Measurements from ENCODE around the gene RERG. TPM values are rescaled to one million over a fixed set of nuclear protein-coding genes. Genes with fewer than 3 reads are reported as not detected.

Gene RERG
- total RNA-seq, 2 experiments from 2014 or later = not detected

GRCh38 chr12:15225136-15225862 lies 4.1 kb upstream of the RERG start:
- DNase-seq (no peak), ATAC-seq (no peak)
- Mint-ChIP-seq H3K4me1 (ENCODE audit: low read depth) (no peaks in the 10 kb centered on the region), H3K4me3 (no peak overlapping the region), H3K36me3 (ENCODE audit: low read depth) (no peaks in the 10 kb centered on the region), H3K27ac (no peak overlapping the region), H3K27me3 (peaks cover 39% of the 10 kb centered on the region), H3K9me3 (no peaks in the 10 kb centered on the region)
- ChIA-PET CTCF (no interaction called here), POLR2A (interaction anchor here (0.7 kb wide), 1 partner anchor 693 kb away, joined by 3 read pairs; no protein-coding TSS in a partner anchor)
- TF ChIP-seq, protein P1, sequence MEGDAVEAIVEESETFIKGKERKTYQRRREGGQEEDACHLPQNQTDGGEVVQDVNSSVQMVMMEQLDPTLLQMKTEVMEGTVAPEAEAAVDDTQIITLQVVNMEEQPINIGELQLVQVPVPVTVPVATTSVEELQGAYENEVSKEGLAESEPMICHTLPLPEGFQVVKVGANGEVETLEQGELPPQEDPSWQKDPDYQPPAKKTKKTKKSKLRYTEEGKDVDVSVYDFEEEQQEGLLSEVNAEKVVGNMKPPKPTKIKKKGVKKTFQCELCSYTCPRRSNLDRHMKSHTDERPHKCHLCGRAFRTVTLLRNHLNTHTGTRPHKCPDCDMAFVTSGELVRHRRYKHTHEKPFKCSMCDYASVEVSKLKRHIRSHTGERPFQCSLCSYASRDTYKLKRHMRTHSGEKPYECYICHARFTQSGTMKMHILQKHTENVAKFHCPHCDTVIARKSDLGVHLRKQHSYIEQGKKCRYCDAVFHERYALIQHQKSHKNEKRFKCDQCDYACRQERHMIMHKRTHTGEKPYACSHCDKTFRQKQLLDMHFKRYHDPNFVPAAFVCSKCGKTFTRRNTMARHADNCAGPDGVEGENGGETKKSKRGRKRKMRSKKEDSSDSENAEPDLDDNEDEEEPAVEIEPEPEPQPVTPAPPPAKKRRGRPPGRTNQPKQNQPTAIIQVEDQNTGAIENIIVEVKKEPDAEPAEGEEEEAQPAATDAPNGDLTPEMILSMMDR (IDR thresholded peaks at IDR 0.05) = no peak
- intact Hi-C loops (cut with micrococcal nuclease) = loop anchor here (10.0 kb wide), 1 partner anchor 220 kb away; no protein-coding TSS in a partner anchor

- Mint-ChIP-seq H3K9me3 (no peaks in the 10 kb centered on the region), H3K4me3 (no peak overlapping the region), H3K4me1 (ENCODE audit: low read depth) (no peaks in the 10 kb centered on the region), H3K27me3 (peaks cover 35% of the 10 kb centered on the region), H3K27ac (no peak overlapping the region), H3K36me3 (ENCODE audit: low read depth) (no peaks in the 10 kb centered on the region)
- TF ChIP-seq, protein P1 (IDR thresholded peaks at IDR 0.05) = no peak
- intact Hi-C loops (cut with micrococcal nuclease) = loop anchor here (5.0 to 10.0 kb wide), 3 partner anchors 217 to 500 kb away; no protein-coding TSS in a partner anchor
- POLR2A ChIA-PET = no interaction called here
- no peak for ATAC-seq
- CTCF ChIA-PET = interaction anchor here (0.9 to 4.4 kb wide), 23 partner anchors 9 to 498 kb away, joined by 3 to 44 read pairs (median 7); no protein-coding TSS in a partner anchor
- no peak for DNase-seq
These were observed 1.0 kb upstream of the RERG start for GRCh38 chr12:15222219-15222618.

- ATAC-seq = no peak
- H3K4me3 Mint-ChIP-seq = no peak overlapping the region
- TF ChIP-seq, protein P1 (IDR thresholded peaks at IDR 0.05) = no peak
- no peak overlapping the region for H3K27ac Mint-ChIP-seq
- intact Hi-C loops (cut with micrococcal nuclease) = loop anchor here (2.0 to 10.0 kb wide), 4 partner anchors 68 to 498 kb away; no protein-coding TSS in a partner anchor
- no peaks in the 10 kb centered on the region for H3K36me3 Mint-ChIP-seq (ENCODE audit: low read depth)
- peaks cover 26% of the 10 kb centered on the region for H3K27me3 Mint-ChIP-seq
- no peak for DNase-seq
- POLR2A ChIA-PET = no interaction called here
- H3K9me3 Mint-ChIP-seq = no peaks in the 10 kb centered on the region
- CTCF ChIA-PET = interaction anchor here (0.7 to 4.4 kb wide), 40 partner anchors 8 to 505 kb away, joined by 3 to 44 read pairs (median 5); partner anchors contain the start of gene WBP11
- no peaks in the 10 kb centered on the region for H3K4me1 Mint-ChIP-seq (ENCODE audit: low read depth)
These were observed 766 bp downstream of the RERG start for GRCh38 chr12:15220451-15220850.

DNA sequence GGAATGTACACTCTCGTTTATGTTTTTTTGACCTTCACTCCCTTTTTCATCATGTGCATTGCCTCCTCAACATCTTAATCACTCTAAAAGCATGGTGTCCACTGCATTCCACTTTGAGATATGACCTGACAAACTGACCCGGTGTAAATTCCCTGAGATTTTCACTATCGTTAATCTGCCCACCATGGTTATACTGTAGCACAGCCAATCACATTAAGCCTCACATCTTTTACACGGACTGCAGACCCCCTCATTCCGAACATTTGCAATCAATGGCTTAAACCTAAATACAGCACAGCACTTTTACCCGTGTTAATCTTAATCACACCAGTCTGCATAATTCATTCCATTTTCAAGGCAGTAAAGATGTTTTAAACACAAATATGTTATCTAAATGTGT lies 2.4 kb downstream of the RERG start:
- no peaks in the 10 kb centered on the region for H3K36me3 Mint-ChIP-seq (ENCODE audit: low read depth)
- TF ChIP-seq, protein P1 (IDR thresholded peaks at IDR 0.05) = no peak
- H3K4me3 Mint-ChIP-seq = no peak overlapping the region
- DNase-seq (no peak), ATAC-seq (no peak)
- H3K9me3 Mint-ChIP-seq = no peaks in the 10 kb centered on the region
- CTCF ChIA-PET = interaction anchor here (0.9 to 4.4 kb wide), 7 partner anchors 13 to 223 kb away, joined by 3 to 44 read pairs (median 4); no protein-coding TSS in a partner anchor
- intact Hi-C loops (cut with micrococcal nuclease) = no loop called here
- no peaks in the 10 kb centered on the region for H3K4me1 Mint-ChIP-seq (ENCODE audit: low read depth)
- peaks cover 27% of the 10 kb centered on the region for H3K27me3 Mint-ChIP-seq
- no peak overlapping the region for H3K27ac Mint-ChIP-seq
- POLR2A ChIA-PET = interaction anchor here (0.5 kb wide), 1 partner anchor 32 kb away, joined by 3 read pairs; no protein-coding TSS in a partner anchor
